Right cardiac atrium (tissue), 5 donors: ENCODE results near the gene ZBTB8OS. TPM values are rescaled to one million over a fixed set of nuclear protein-coding genes. Genes with fewer than 3 reads are reported as not detected.
"Not testable (repeated sequence)": the region's sequence is repeated elsewhere in the genome, so short reads cannot be mapped to it uniquely, and the experiment has no call there.

Experiments used
- ATAC-seq, 2 donors: fragments of 200-7000 bp; cut with Tn5 transposase; one replicate each; pipeline versions ENCODE4 v1.8.0 to v1.9.1; 2020; ENCODE audit warnings: moderate library complexity in 2 of 2, mild to moderate bottlenecking in 1 of 2
- DNase-seq, 3 donors: peaks; one replicate each; pipeline ENCODE4 v3.0.0-alpha.2; 2020
- H3K27ac ChIP-seq: one replicate; pipeline ENCODE4 v1.5.1; 2013; ENCODE audit warnings: mild to moderate bottlenecking, low read length, control low read depth, moderate library complexity
- H3K27me3 ChIP-seq: one replicate; pipeline ENCODE4 v1.6.1; 2013; ENCODE audit not compliant: control insufficient read depth, insufficient read depth
- H3K4me1 ChIP-seq: one replicate; pipeline ENCODE4 v1.6.1; 2013; ENCODE audit warnings: low read length; ENCODE audit not compliant: control insufficient read depth, insufficient read depth
- H3K4me3 ChIP-seq: one replicate; pipeline ENCODE4 v1.5.1; 2013; ENCODE audit warnings: low read length, control low read depth
- H3K9me3 ChIP-seq: one replicate; pipeline ENCODE4 v1.6.1; 2013; ENCODE audit warnings: low read length; ENCODE audit not compliant: control insufficient read depth
- WGBS: extraction: QIAGEN DNeasy Blood & Tissue Kit; methylation state at CpG from one replicate; pipeline ENCODE4 v1.1.7; 2013; 5-methylcytosine and 5-hydroxymethylcytosine counted together
- intact Hi-C, 4 donors: fragments of 100-400 bp; cut with DNase I; formaldehyde crosslinking; loops; one replicate each; pipeline versions ENCODE4 v1.11.0 to v1.14.0; 2022 to 2023
- polyA plus RNA-seq: library from polyadenylated mRNA; stranded (reverse); fragments of 200-250 nt; gene quantifications from one replicate; pipeline ENCODE4 v1.2.3, GENCODE V29; 2013
- total RNA-seq, 4 donors: library from RNA; stranded (reverse); fragmentation: NEBNext Ultra II Directional; extraction: Animal tissue kit (Norgen Biotek cat#: 25700); gene quantifications; one replicate each; pipeline ENCODE4 v1.2.1, GENCODE V29; 2021
- donor health status: healthy with polysubstance abuse.
- donor health status: DM: no; HTN: yes; CAD: no.
- donor health status: DM: no; HTN: no; CAD: no.
- donor health status: DM: no; HTN: yes; CAD: no; lungs with severe emphysema.
- donor health status: DM: yes; HTN: yes; CAD: no.

The ZBTB8OS gene
- total and polyA plus RNA-seq, 5 donors: 28.9 to 50.4 (median 33.9) TPM

DNA sequence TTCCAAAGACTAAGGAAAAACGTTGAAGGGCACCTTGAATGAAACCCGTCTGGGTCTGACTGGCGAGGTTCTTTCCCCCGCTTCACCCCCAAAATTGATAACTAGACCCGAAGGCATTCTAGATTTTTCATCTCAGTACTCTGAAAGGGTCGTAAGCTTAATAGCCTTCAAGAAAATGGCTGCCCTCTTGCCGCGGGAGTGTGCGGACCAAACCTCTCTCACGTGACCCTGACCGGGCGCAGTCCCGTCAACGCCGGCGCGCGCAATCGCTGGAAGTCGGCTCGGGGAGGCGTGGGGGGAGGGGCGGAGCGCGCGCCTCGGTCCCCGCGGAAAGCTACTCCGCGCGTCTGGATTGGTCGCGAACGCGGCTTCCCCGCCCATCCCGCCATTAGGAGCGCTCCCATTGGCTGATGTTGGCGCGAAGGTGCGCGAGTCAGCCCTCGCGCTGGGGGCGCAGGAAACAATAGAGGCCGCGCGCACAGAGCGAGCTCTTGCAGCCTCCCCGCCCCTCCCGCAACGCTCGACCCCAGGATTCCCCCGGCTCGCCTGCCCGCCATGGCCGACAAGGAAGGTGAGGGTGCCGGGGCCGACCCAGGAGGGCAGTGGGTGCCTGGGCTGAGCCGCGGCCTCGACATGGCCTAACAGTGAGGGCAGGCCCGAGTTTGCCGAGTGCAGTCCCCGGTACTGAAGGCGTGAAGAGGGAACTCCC, 556 bp upstream of the ZBTB8OS start, which contains the start of gene RBBP4:
TSS of gene RBBP4 (plus strand) at position 457 of the 709 bp plus-strand sequence. CDS start at position 556, 99 bp downstream.
- intact Hi-C loops: no loop called here
- WGBS: under 1% methylated on average over 67 of the region's 67 CpGs
- Histone ChIP-seq H3K9me3 (no peaks in the 10 kb centered on the region), H3K27me3 (no peaks in the 10 kb centered on the region), H3K27ac (peak within 1 kb of the TSS; percentile 99), H3K4me3 (peak within 1 kb of the TSS; percentile 97), H3K4me1 (peaks cover 2% of the 10 kb centered on the region)
- DNase-seq: peak; percentile 99
- peak; percentile 98 for ATAC-seq

DNA sequence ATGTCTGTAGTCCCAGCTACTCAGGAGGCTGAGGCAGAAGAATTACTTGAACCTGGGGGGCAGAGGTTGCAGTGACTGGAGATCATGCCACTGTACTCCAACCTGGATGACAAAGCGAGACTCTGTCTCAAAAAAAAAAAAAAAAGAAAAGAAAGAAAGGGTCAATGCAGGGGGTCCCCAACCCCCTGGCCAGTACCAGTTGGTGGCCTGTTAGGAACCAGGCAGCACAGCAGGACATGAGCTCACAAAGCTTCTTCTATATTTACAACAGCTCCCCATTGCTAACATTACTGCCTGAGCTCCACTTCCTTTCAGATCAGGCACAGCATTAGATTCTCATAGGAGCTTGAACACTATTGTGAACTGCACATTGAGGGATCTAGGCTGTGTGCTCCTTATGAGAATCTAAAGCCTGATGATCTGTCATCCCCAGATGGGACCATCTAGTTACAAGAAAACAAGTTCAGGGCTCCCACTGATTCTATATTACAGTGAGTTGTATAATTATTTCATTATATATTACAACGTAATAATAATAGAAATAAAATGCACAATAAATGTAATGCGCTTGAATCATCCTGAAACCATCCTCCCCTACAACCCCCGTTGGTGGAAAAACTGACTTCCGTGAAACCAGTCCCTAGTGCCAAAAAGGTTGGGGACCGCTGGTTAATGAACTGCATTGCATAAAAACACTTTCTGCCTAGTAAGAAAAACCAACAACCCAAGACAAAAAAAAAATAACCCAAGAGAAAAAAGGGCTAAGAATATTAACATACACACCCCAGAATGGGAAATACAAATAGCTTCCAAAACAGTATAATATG, 2.8 kb downstream of the ZBTB8OS start:
- H3K27ac ChIP-seq: no peak overlapping the region
- no peaks in the 10 kb centered on the region for H3K9me3 ChIP-seq
- 75% methylated on average over 6 of the region's 6 CpGs for WGBS
- intact Hi-C loops: no loop called here
- peaks cover 3% of the 10 kb centered on the region for H3K4me1 ChIP-seq
- no peak for DNase-seq
- no peak overlapping the region for H3K4me3 ChIP-seq
- no peak for ATAC-seq
- H3K27me3 ChIP-seq: no peaks in the 10 kb centered on the region

- DNase-seq (no peak), ATAC-seq (no peak)
- Histone ChIP-seq H3K4me1 (peaks cover 3% of the 10 kb centered on the region), H3K27me3 (no peaks in the 10 kb centered on the region), H3K27ac (no peak overlapping the region), H3K9me3 (no peaks in the 10 kb centered on the region), H3K4me3 (no peak overlapping the region)
- intact Hi-C loops: no loop called here
- 84% methylated on average over 4 of the region's 4 CpGs for WGBS
These were observed 5.9 kb downstream of the ZBTB8OS start for GRCh38 chr1:32644426-32644825.

DNA sequence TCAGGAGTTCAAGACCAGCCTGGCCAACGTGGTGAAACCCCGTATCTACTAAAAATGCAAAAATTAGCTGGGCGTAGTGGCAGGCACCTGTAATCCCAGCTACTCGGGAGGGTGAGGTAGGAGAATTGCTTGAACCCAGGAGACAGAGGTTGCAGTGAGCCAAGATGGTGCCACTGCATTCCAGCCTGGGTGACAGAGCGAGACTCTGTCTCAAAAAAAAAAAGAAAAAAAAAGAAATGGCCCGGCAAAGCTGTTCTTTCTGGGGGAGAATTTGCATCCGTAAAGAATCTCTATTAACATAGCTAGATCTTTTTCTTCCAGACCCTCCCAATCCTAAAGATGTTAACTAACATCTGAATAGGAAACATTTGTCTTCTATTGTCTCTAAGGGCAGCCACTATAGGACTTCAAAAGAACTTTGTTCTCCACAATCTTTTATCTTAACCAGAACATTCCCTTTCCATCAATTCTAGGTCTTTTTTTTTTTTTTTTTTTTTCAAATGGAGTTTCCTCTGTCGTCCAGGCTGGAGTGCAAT, 8.0 kb downstream of the ZBTB8OS start:
- H3K4me3 ChIP-seq, H3K27me3 ChIP-seq, ATAC-seq, DNase-seq, intact Hi-C loops, H3K27ac ChIP-seq, H3K4me1 ChIP-seq, H3K9me3 ChIP-seq: not testable (repeated sequence)
- 78% methylated on average over 8 of the region's 8 CpGs for WGBS

GRCh38 chr1:32639489-32640075, 10.8 kb downstream of the ZBTB8OS start:
- 83% methylated on average over 1 of the region's 1 CpG for WGBS
- peaks cover 1% of the 10 kb centered on the region for H3K4me1 ChIP-seq
- DNase-seq (no peak), ATAC-seq (no peak)
- H3K27ac ChIP-seq: no peak overlapping the region
- no peaks in the 10 kb centered on the region for H3K27me3 ChIP-seq
- H3K9me3 ChIP-seq: no peaks in the 10 kb centered on the region
- intact Hi-C loops: no loop called here
- H3K4me3 ChIP-seq: no peak overlapping the region

DNA sequence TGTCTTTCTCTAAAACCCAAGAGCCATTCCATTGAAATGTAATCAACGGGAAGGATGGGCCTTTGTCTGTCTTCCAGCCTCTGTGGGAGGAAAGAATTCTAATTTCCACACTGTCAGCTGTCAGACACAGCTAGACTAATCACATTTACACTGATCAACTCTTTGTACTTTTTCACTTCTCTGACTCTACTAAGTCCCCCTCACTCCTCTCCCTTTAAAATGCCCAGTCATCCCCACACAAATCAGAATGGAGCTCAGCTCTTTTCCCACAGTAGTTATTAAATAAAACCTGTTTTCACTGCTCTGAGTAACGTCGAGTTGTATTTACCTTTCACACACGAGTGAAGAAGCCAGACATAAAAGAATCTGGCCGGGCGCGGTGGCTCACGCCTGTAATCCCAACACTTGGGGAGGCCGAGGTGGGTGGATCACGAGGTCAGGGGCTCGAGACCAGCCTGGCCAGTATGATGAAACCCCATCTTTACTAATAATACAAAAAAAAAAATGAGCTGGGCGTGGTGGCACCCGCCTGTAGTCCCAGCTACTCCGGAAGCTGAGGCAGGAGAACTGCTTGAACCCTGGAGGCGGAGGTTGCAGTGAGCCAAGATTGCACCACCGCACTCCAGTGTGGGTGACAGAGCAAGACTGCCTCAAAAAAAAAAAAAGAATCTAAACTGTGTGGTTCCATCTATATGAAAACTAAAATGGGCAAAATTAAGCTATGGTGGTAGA, 13.3 kb downstream of the ZBTB8OS start:
- no peak for ATAC-seq

DNA sequence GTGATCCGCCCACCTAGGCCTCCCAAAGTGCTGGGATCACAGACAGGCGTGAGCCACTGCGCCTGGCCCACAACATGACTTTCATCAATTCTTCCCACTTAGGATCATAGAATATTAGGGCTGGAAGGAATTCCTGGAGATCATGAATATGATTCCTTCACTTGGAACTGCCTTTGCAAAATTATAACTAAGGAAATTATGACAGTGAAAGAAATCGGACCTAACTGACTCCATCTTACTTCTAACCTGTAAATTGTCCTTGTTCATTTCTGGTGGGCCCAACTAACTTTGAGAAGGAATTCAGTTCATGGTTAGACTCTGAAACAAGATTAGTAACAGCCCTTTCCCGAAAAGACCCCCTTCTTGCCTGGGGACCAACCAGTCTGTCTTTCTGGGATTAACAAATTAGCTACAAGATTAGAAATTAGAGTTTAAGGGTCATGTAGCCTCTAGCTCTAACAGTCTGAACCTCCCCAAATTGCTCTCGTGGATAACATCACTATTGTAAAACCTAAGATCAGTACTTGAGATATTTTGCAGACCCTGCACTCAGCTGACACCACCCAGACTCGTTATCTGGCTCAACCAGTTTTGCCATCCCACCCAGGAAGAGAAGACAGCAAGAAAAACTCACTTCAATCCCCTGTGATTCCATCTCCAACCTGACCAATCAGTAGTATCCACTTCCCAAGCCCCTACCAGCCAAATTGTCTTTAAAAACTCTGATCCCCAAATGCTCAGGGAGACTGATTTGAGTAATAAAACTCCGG, 14.7 kb downstream of the ZBTB8OS start:
- no peak for ATAC-seq
- WGBS: 96% methylated on average over 8 of the region's 8 CpGs

More for the DNA sequence above, 13.3 kb downstream of the ZBTB8OS start:
- Histone ChIP-seq H3K4me1 (no peaks in the 10 kb centered on the region), H3K27me3 (no peaks in the 10 kb centered on the region), H3K4me3 (no peak overlapping the region), H3K9me3 (no peaks in the 10 kb centered on the region), H3K27ac (no peak overlapping the region)
- intact Hi-C loops: no loop called here
- 89% methylated on average over 16 of the region's 16 CpGs for WGBS
- no peak for DNase-seq

DNA sequence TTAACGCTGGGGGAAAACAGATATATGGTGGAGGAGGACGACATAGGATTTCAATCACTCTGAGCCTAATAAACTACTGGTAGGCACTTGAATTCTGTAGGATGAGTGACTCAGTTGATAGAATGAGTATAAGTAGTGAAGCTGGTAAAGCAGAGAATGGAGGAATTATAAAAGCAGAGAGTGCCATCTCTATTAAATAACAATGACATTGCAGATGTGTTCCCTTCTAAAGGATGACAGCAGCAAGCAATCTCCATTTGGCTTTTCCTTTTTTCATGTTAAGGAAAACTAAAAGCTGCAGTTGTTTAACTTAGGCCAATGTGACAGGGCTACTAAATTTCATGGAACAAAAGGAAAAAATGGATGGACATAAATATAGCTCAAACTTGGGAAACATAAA, 17.5 kb downstream of the ZBTB8OS start:
- no peak for DNase-seq
- Histone ChIP-seq H3K27me3 (no peaks in the 10 kb centered on the region), H3K9me3 (no peaks in the 10 kb centered on the region), H3K27ac (no peak overlapping the region), H3K4me1 (no peaks in the 10 kb centered on the region), H3K4me3 (no peak overlapping the region)
- WGBS: 85% methylated on average over 2 of the region's 2 CpGs
- intact Hi-C loops: no loop called here
- no peak for ATAC-seq

More for the DNA sequence above, 14.7 kb downstream of the ZBTB8OS start:
- Histone ChIP-seq H3K27ac (no peak overlapping the region), H3K9me3 (no peaks in the 10 kb centered on the region), H3K27me3 (no peaks in the 10 kb centered on the region), H3K4me3 (no peak overlapping the region), H3K4me1 (no peaks in the 10 kb centered on the region)
- intact Hi-C loops: no loop called here
- DNase-seq: no peak

GRCh38 chr1:32630173-32630572, 20.2 kb downstream of the ZBTB8OS start:
- intact Hi-C loops, H3K4me1 ChIP-seq, H3K4me3 ChIP-seq, H3K9me3 ChIP-seq, DNase-seq, H3K27ac ChIP-seq, H3K27me3 ChIP-seq, ATAC-seq: not testable (repeated sequence)
- WGBS: 98% methylated on average over 4 of the region's 4 CpGs

DNA sequence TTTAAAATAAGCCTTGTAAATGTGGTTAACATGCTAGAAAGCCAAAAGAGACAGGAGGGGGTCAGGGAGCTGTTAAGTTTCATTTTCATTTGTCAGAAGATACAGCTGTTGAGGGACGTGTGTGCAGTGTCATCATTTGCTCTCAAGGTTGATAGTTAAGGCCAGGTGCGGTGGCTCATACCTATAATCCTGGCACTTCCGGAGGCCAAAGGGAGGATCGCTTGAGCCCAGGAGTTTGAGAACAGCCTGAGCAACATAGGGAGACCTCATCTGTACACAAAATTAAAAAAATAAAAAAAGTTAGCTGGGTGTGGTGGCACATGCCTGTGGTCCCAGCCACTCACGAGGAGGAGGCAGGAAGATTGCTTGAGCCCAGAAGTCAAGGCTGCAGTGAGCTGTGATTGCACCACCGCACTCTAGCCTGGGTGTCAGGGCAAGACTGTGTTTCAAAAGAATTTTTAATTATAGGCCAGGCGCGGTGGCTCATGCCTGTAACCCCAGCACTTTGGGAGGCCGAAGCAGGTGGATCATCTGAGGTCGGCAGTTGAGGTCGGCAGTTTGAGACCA, 22.7 kb downstream of the ZBTB8OS start:
- H3K27me3 ChIP-seq: no peaks in the 10 kb centered on the region
- no peaks in the 10 kb centered on the region for H3K4me1 ChIP-seq
- H3K27ac ChIP-seq: no peak overlapping the region
- DNase-seq (no peak), ATAC-seq (no peak)
- WGBS: 85% methylated on average over 11 of the region's 11 CpGs
- H3K4me3 ChIP-seq: no peak overlapping the region
- H3K9me3 ChIP-seq: no peaks in the 10 kb centered on the region
- intact Hi-C loops: no loop called here
